ENCODE results near the gene PLEKHH2.

PLEKHH2 gene

GRCh38 chr2:43787895-43788294 is 150.8 kb downstream of the PLEKHH2 start:
- no peak for DNase-seq (ENCODE audit: low read depth, low spot score)
- TF ChIP-seq, protein P1, sequence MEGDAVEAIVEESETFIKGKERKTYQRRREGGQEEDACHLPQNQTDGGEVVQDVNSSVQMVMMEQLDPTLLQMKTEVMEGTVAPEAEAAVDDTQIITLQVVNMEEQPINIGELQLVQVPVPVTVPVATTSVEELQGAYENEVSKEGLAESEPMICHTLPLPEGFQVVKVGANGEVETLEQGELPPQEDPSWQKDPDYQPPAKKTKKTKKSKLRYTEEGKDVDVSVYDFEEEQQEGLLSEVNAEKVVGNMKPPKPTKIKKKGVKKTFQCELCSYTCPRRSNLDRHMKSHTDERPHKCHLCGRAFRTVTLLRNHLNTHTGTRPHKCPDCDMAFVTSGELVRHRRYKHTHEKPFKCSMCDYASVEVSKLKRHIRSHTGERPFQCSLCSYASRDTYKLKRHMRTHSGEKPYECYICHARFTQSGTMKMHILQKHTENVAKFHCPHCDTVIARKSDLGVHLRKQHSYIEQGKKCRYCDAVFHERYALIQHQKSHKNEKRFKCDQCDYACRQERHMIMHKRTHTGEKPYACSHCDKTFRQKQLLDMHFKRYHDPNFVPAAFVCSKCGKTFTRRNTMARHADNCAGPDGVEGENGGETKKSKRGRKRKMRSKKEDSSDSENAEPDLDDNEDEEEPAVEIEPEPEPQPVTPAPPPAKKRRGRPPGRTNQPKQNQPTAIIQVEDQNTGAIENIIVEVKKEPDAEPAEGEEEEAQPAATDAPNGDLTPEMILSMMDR (IDR thresholded peaks at IDR 0.05; ENCODE audit: low read depth, low read length), result no peak
- H3K4me3 ChIP-seq (ENCODE audit: low read depth, low read length), result no peak overlapping the region
- in situ Hi-C loops (cut with HindIII; ENCODE audit: low sequenced_read_pairs), result no loop called here

GRCh38 chr2:43788646-43789045 is 151.6 kb downstream of the PLEKHH2 start:
- no peak overlapping the region for H3K4me3 ChIP-seq (ENCODE audit: low read depth, low read length)
- TF ChIP-seq, protein P1 (IDR thresholded peaks at IDR 0.05; ENCODE audit: low read depth, low read length), result no peak
- in situ Hi-C loops (cut with HindIII; ENCODE audit: low sequenced_read_pairs), result no loop called here
- DNase-seq (ENCODE audit: low read depth, low spot score), result no peak

GRCh38 chr2:43790147-43790546 is 153.1 kb downstream of the PLEKHH2 start:
- TF ChIP-seq, protein P1 (IDR thresholded peaks at IDR 0.05; ENCODE audit: low read depth, low read length), result no peak
- in situ Hi-C loops (cut with HindIII; ENCODE audit: low sequenced_read_pairs), result no loop called here
- no peak overlapping the region for H3K4me3 ChIP-seq (ENCODE audit: low read depth, low read length)

DNA sequence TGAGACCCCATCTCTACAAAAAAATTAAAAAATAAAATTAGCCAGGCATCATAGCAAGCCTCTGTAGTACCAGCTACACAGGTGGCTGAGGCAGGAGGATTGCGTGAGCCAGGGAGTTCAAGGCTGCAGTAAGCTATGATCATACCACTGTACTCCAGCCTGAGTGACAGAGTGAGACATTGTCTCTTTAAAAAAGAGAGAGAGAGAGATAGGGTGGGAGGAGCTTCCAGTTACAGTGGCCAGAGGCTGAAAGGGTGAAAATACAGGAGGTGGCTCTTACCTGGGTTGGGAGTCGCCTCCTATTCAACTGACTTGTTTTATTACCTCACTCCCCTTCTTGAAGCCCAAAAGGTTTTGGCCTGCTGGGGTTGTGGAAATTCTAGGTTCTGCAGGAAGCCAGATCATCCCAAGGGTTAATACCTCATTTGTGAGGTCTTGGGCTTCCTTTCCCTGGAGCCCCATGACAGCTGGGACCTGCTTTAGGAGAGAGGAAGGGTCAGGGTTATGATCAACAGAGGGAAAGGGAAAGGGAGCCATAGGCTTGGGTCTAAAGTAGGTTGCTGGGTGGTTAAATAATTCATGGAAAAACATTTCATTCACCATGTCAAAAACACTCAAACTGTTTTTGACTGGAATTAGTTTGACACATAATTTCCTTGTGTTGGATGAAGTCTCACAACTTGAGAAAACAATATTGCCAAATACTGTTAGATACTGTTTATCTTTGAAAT is 154.1 kb downstream of the PLEKHH2 start:
- no peak overlapping the region for H3K4me3 ChIP-seq (ENCODE audit: low read depth, low read length)
- no peak for DNase-seq (ENCODE audit: low read depth, low spot score)
- in situ Hi-C loops (cut with HindIII; ENCODE audit: low sequenced_read_pairs), result no loop called here
- TF ChIP-seq, protein P1 (IDR thresholded peaks at IDR 0.05; ENCODE audit: low read depth, low read length), result no peak

More at GRCh38 chr2:43790147-43790546, 153.1 kb downstream of the PLEKHH2 start:
- no peak for DNase-seq (ENCODE audit: low read depth, low spot score)

GRCh38 chr2:43792653-43793052 is 155.6 kb downstream of the PLEKHH2 start:
- in situ Hi-C loops (cut with HindIII; ENCODE audit: low sequenced_read_pairs), result no loop called here
- TF ChIP-seq, protein P1 (IDR thresholded peaks at IDR 0.05; ENCODE audit: low read depth, low read length), result no peak
- DNase-seq (ENCODE audit: low read depth, low spot score), result no peak
- H3K4me3 ChIP-seq (ENCODE audit: low read depth, low read length), result no peak overlapping the region

GRCh38 chr2:43794956-43795355 is 157.9 kb downstream of the PLEKHH2 start:
- no peak overlapping the region for H3K4me3 ChIP-seq (ENCODE audit: low read depth, low read length)
- TF ChIP-seq, protein P1 (IDR thresholded peaks at IDR 0.05; ENCODE audit: low read depth, low read length), result no peak
- no peak for DNase-seq (ENCODE audit: low read depth, low spot score)
- in situ Hi-C loops (cut with HindIII; ENCODE audit: low sequenced_read_pairs), result no loop called here
